NB4 (cell line): ENCODE results near the gene PRADC1.

Experiments used
- DNase-seq: peaks from one replicate; pipeline ENCODE4 v3.0.0; 2010; ENCODE audit warnings: low read depth
- H3K4me3 ChIP-seq: one replicate; pipeline ENCODE4 v1.5.1; 2011; ENCODE audit warnings: mild to moderate bottlenecking, low read depth, low read length, moderate library complexity
- CTCF ChIP-seq: IDR thresholded peaks from one replicate; pipeline ENCODE4 v1.5.1; 2012; ENCODE audit warnings: low read depth, low read length
- MYC ChIP-seq: IDR thresholded peaks from 2 replicates; pipeline ENCODE4 v1.6.1; 2011; ENCODE audit warnings: low read depth, low read length
- POLR2A ChIP-seq: IDR thresholded peaks from 2 replicates; pipeline ENCODE4 v1.6.1; 2011; ENCODE audit warnings: mild to moderate bottlenecking; ENCODE audit not compliant: insufficient read length; ENCODE audit errors: extremely low read depth
- TF ChIP-seq, protein P1 (sequence below): IDR thresholded peaks from 2 replicates; pipeline ENCODE4 v1.6.1; 2011; ENCODE audit warnings: low read depth, low read length

PRADC1 gene

GRCh38 chr2:73212098-73212447, 21.0 kb downstream of the PRADC1 start:
- TF ChIP-seq, protein P1, sequence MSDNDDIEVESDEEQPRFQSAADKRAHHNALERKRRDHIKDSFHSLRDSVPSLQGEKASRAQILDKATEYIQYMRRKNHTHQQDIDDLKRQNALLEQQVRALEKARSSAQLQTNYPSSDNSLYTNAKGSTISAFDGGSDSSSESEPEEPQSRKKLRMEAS, result no peak
- TF ChIP-seq MYC (no peak), POLR2A (no peak), CTCF (no peak)
- no peak overlapping the region for H3K4me3 ChIP-seq
- DNase-seq, result no peak

DNA sequence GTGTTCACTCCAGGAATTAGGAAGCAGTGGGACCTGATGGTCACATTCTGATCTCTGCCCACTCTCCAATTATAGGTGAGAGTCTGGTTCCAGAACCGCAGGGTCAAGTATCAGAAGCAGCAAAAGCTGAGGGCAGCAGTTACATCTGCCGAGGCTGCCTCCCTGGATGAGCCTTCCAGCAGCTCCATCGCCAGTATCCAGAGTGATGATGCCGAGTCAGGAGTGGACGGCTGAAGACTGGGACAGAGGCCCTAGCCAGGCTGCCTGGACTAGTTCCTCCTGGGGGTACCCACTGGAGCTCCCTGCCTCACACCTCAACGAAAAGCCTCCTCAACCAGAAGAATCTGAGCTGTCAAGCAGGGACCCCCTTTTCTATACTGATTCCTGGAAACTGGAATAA, 22.3 kb downstream of the PRADC1 start:
- DNase-seq, result no peak
- H3K4me3 ChIP-seq, result no peak overlapping the region
- TF ChIP-seq CTCF (no peak), POLR2A (no peak), MYC (no peak)
- TF ChIP-seq, protein P1, result no peak

DNA sequence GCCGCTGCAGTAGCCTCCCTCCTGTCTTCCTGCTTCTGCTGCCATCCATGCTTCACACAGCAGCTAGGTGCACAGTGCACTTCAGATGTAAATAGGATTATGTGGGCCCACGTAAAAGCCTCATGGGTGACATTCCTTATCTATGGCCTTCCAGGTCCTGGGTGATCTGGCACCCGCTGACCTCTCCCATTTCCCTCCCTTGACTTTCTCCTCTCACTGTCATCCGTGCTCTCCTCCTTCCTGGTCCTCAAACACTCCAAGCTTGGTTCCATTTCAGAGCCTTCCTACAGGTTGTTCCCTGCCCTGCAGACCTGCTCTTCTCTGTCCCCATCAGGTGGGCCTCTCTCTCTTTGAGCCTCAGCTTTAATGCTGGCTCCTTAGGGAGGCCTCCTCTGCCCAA, 23.0 kb downstream of the PRADC1 start:
- no peak overlapping the region for H3K4me3 ChIP-seq

GRCh38 chr2:73208258-73208657, 24.8 kb downstream of the PRADC1 start:
- TF ChIP-seq MYC (no peak), POLR2A (no peak), CTCF (no peak)
- TF ChIP-seq, protein P1, result no peak
- no peak overlapping the region for H3K4me3 ChIP-seq
- no peak for DNase-seq

More for the DNA sequence above, 23.0 kb downstream of the PRADC1 start:
- DNase-seq, result no peak
- TF ChIP-seq POLR2A (no peak), CTCF (no peak), MYC (no peak)
- TF ChIP-seq, protein P1, result no peak

GRCh38 chr2:73205611-73206010, 27.4 kb downstream of the PRADC1 start:
- H3K4me3 ChIP-seq, result no peak overlapping the region
- TF ChIP-seq CTCF, result no peak
- TF ChIP-seq, protein P1, result no peak
- no peak for TF ChIP-seq POLR2A
- no peak for TF ChIP-seq MYC
- no peak for DNase-seq

GRCh38 chr2:73203055-73203681, 29.9 kb downstream of the PRADC1 start:
- no peak for DNase-seq
- TF ChIP-seq MYC (no peak), CTCF (no peak), POLR2A (no peak)
- TF ChIP-seq, protein P1, result no peak
- H3K4me3 ChIP-seq, result no peak overlapping the region
